Parathyroid adenoma (tissue), 2 donors: ENCODE data around the gene IFNLR1.
A peak's percentile ranks its signal among the peaks of the same experiment; 100 is the strongest.

ENCODE experiments used
- H2AFZ ChIP-seq: fragments of 300-600 bp; sonication (generic); one replicate; pipeline ENCODE4 v1.7.0; 2017; ENCODE audit warnings: antibody characterized with exemption, mild to moderate bottlenecking
- H3K27ac ChIP-seq: fragments of 300-600 bp; sonication (generic); one replicate; pipeline ENCODE4 v1.7.0; 2017
- H3K27me3 ChIP-seq: fragments of 300-600 bp; sonication (generic); one replicate; pipeline ENCODE4 v1.7.0; 2017; ENCODE audit warnings: low read length; ENCODE audit not compliant: control insufficient read depth, insufficient read depth
- H3K36me3 ChIP-seq: fragments of 300-600 bp; sonication (generic); one replicate; pipeline ENCODE4 v1.7.0; 2017; ENCODE audit warnings: low read length; ENCODE audit not compliant: control insufficient read depth, insufficient read depth
- H3K4me1 ChIP-seq: fragments of 300-600 bp; sonication (generic); one replicate; pipeline ENCODE4 v1.7.0; 2017; ENCODE audit warnings: control low read depth
- H3K4me2 ChIP-seq: fragments of 300-600 bp; sonication (generic); one replicate; pipeline ENCODE4 v1.7.0; 2017; ENCODE audit warnings: low read length
- H3K4me3 ChIP-seq: fragments of 300-600 bp; sonication (generic); one replicate; pipeline ENCODE4 v1.7.0; 2017; ENCODE audit warnings: low read depth, low read length
- H3K79me2 ChIP-seq: fragments of 300-600 bp; sonication (generic); one replicate; pipeline ENCODE4 v1.7.0; 2017; ENCODE audit warnings: control low read depth
- H3K9ac ChIP-seq: fragments of 300-600 bp; sonication (generic); one replicate; pipeline ENCODE4 v1.7.0; 2017; ENCODE audit warnings: mild to moderate bottlenecking
- H3K9me3 ChIP-seq: fragments of 300-600 bp; sonication (generic); one replicate; pipeline ENCODE4 v1.7.0; 2017; ENCODE audit warnings: low read length; ENCODE audit not compliant: control insufficient read depth
- TF ChIP-seq, protein P1 (sequence below): fragments of 300-600 bp; sonication (generic); IDR thresholded peaks from one replicate; pipeline ENCODE4 v1.7.0; 2017; ENCODE audit warnings: antibody characterized with exemption, mild to moderate bottlenecking
- donor health status: primary hyperparathyroidism.

Gene IFNLR1

DNA sequence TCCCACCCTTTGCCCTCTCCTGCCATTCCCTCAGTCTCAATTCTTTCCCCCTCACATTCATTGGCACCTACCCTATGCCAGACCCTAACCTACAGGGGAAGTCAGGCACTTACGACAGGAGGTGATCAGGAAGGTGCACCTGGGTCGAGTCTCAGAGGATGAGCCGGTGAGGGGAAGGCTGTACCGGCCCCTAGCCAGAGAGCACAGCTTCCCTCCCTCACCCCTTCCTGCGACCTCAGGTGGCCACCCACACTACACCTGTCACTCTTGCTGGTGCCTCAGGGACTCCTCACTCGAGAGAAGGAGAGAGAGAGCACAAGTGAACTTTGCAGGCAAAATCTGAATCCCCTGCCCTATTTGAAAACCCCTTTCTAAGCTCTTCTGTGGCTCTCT, 73.5 kb downstream of the IFNLR1 start:
- H3K79me2 ChIP-seq, result no peaks in the 10 kb centered on the region
- no peaks in the 10 kb centered on the region for H3K36me3 ChIP-seq
- no peaks in the 10 kb centered on the region for H3K9me3 ChIP-seq
- no peaks in the 10 kb centered on the region for H3K27me3 ChIP-seq
- H3K9ac ChIP-seq, result no peak overlapping the region
- TF ChIP-seq, protein P1, sequence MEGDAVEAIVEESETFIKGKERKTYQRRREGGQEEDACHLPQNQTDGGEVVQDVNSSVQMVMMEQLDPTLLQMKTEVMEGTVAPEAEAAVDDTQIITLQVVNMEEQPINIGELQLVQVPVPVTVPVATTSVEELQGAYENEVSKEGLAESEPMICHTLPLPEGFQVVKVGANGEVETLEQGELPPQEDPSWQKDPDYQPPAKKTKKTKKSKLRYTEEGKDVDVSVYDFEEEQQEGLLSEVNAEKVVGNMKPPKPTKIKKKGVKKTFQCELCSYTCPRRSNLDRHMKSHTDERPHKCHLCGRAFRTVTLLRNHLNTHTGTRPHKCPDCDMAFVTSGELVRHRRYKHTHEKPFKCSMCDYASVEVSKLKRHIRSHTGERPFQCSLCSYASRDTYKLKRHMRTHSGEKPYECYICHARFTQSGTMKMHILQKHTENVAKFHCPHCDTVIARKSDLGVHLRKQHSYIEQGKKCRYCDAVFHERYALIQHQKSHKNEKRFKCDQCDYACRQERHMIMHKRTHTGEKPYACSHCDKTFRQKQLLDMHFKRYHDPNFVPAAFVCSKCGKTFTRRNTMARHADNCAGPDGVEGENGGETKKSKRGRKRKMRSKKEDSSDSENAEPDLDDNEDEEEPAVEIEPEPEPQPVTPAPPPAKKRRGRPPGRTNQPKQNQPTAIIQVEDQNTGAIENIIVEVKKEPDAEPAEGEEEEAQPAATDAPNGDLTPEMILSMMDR, result no peak
- no peaks in the 10 kb centered on the region for H3K4me1 ChIP-seq
- no peak overlapping the region for H3K4me2 ChIP-seq
- no peak overlapping the region for H3K4me3 ChIP-seq
- H2AFZ ChIP-seq, result no peak overlapping the region
- H3K27ac ChIP-seq, result no peak overlapping the region

DNA sequence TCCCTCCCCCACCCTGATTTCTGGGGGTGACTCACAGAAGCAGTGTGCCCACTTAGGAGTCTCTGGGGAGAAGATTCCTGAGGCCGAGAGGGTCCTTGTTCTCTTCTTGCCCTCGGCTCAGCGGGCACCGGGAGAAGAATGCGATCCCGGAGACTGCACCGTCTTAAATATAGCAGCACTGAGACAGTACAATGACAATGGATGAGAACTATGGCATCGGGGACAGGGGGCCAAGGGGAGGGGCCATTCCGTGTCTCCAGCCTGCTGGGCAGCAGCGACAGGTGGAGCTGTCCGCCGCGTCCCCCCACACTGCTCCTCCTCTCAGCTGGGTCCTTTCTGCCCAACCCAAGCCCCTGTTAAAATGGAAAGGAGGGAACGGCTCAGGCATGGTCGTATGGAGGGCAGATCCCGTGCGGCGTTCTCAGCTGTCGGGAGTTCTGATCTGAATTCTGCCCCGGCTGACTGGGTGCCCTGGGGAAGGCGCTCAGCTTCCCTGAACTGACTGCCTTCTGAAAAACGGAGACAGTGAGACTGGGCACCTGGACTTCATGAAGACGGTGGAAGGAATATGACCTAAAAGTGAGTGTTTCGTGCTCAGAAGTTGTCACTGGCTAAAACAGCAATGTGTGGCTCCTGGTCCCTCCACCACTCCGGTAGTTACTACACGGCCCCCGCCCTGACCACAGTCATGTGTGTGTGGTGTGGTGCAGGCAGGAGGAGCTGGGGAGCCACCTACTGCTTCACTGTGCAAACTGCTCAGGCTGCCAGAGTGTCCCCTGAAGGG, 74.9 kb downstream of the IFNLR1 start, which contains the start of gene MYOM3:
Gene MYOM3, minus strand, starts transcription at position 140 of the 784 bp plus-strand sequence. CDS start 3,499 bp downstream, outside the sequence.
- Histone ChIP-seq H3K27ac (peak within 1 kb of the TSS; percentile 32), H3K4me1 (no peaks in the 10 kb centered on the region), H3K9me3 (no peaks in the 10 kb centered on the region), H3K4me3 (no peak within 1 kb of the TSS), H3K27me3 (no peaks in the 10 kb centered on the region), H3K9ac (no peak within 1 kb of the TSS), H3K79me2 (no peaks in the 10 kb centered on the region), H3K4me2 (peak within 1 kb of the TSS; percentile 32), H2AFZ (no peak within 1 kb of the TSS), H3K36me3 (no peaks in the 10 kb centered on the region)
- TF ChIP-seq, protein P1, result no peak

DNA sequence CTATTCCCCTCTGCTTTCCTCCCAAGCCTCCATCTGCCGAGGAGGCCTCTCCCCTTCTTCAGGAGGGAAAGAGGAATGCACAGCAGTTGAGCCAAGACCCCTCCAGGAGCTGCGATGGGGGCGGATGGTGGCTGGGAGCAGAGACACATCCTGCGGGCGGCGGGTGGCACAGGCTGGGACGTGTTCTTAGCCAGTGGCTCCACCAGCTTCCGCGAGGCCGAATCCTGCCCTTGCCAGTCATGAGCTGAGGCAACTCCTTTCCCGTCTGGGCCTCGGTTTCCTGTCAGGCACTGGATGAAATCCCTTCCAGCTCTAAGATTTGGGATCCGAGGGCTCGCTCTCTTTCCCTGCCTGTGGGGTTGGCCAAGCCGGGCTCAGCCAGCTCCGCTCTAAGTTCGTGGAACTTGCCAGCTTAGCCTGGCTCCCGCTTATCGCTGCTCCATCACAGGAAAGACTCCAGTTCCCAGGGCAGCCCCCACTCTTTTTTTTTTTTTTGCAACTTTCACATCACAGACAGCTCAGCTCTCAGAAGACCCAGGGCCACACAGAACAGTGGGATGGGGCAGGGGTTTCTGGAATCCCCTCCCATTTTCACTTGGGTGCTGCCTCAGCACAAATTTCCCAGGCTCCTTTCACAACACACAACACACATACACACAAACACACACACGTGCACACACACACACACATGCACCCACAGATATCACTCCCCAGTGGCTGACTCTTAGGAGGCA, 75.7 kb downstream of the IFNLR1 start:
- Histone ChIP-seq H3K4me3 (no peak overlapping the region), H3K9ac (no peak overlapping the region), H3K27ac (peak overlapping the region; percentile 32), H3K4me2 (no peak overlapping the region), H3K4me1 (no peaks in the 10 kb centered on the region), H2AFZ (no peak overlapping the region), H3K36me3 (no peaks in the 10 kb centered on the region), H3K9me3 (no peaks in the 10 kb centered on the region), H3K27me3 (no peaks in the 10 kb centered on the region), H3K79me2 (no peaks in the 10 kb centered on the region)
- TF ChIP-seq, protein P1, result no peak

DNA sequence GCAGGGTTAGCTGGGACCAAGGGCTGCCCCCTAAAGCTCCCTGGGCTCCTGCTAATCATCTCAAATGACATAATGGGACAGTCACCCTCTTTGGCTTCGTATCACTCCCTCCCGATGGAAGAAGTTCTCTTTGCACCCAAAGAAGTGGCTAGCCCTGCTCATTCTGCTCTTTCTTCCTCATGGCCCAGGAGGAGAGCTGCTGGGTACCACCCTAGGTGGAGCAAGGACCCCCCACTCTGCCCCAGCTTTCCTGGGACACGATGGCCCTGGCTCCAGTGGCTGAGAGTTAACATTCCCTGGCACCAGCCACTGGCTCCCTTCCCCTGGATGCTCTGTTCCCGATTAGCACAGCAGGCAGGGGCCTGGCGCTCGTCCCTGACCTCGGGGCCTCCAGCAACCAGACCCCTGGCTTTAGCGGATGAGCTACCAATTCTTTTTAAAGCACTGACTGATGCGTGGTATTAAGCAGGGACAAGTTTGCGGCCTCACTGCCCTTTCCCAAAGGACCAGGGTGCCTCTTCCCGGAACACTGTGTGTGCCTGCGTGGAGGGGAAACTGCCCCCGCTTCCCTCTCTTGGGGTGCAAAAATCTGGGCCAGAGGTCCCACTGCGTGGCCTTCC, 76.3 kb downstream of the IFNLR1 start:
- H3K4me3 ChIP-seq, result no peak overlapping the region

More for the DNA sequence above, 76.3 kb downstream of the IFNLR1 start:
- no peaks in the 10 kb centered on the region for H3K27me3 ChIP-seq
- H3K4me1 ChIP-seq, result no peaks in the 10 kb centered on the region
- H3K9ac ChIP-seq, result no peak overlapping the region
- H3K36me3 ChIP-seq, result no peaks in the 10 kb centered on the region
- TF ChIP-seq, protein P1, result no peak
- H3K9me3 ChIP-seq, result no peaks in the 10 kb centered on the region
- H3K27ac ChIP-seq, result peak overlapping the region; percentile 32
- no peaks in the 10 kb centered on the region for H3K79me2 ChIP-seq
- no peak overlapping the region for H3K4me2 ChIP-seq
- H2AFZ ChIP-seq, result no peak overlapping the region
